Mesothelial cell of epicardium (in vitro differentiated cells): ENCODE data around the gene PAK5. TPM values are rescaled to one million over a fixed set of nuclear protein-coding genes. Genes with fewer than 3 reads are reported as not detected.

Source experiments
- DNase-seq, 2 experiments: peaks; one replicate each; pipeline ENCODE4 v3.0.0; 2021; ENCODE audit warnings: low spot score in 2 of 2; ENCODE audit not compliant: unreplicated experiment in 2 of 2
- H3K27ac Mint-ChIP-seq: 2 replicates; pipeline ENCODE4 v1.8.0; 2021; ENCODE audit warnings: mixed read lengths
- H3K27me3 Mint-ChIP-seq: 2 replicates; pipeline ENCODE4 v1.8.0; 2021; ENCODE audit warnings: low read depth, mixed read lengths
- H3K36me3 Mint-ChIP-seq: 2 replicates; pipeline ENCODE4 v1.8.0; 2021; ENCODE audit warnings: mixed read lengths
- H3K4me1 Mint-ChIP-seq: 2 replicates; pipeline ENCODE4 v1.8.0; 2021; ENCODE audit warnings: mixed read lengths
- H3K4me3 Mint-ChIP-seq: 2 replicates; pipeline ENCODE4 v1.8.0; 2021; ENCODE audit warnings: mild to moderate bottlenecking, moderate library complexity, mixed read lengths
- H3K9me3 Mint-ChIP-seq: 2 replicates; pipeline ENCODE4 v1.8.0; 2021; ENCODE audit warnings: mixed read lengths
- total RNA-seq: library from RNA; stranded (reverse); gene quantifications from 3 replicates; pipeline ENCODE4 v1.2.1, GENCODE V29; 2021
- TF ChIP-seq, protein P1 (sequence below): fragments of 200-600 bp; sonication (generic); IDR thresholded peaks from one replicate; pipeline ENCODE4 v1.5.0; 2021; ENCODE audit warnings: antibody characterized with exemption; ENCODE audit not compliant: unreplicated experiment

PAK5 gene
- total RNA-seq, 1 donor from 2014 or later = 0.54 TPM

DNA sequence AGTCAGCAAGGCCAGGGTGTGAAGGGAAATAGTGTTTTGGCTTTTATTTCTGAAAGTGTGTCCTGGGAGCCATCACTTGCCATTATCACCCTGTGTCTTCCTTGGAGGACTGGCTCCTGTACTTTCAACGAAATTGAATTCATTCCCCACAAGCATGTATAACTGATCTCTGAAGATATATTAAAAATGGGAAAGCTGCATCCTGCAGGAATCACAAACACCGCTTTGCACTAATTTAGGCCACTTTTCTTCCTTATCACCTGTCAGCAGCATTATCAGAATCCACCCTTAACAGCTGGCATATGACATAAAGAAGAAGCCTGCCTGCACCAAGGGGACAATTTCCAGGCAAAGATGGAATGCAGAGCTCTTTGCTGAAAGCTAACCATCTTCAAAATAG, 268.3 kb downstream of the PAK5 start:
- Mint-ChIP-seq H3K27me3 (peaks cover 60% of the 10 kb centered on the region), H3K4me3 (no peak overlapping the region), H3K27ac (no peak overlapping the region), H3K9me3 (no peaks in the 10 kb centered on the region), H3K4me1 (no peaks in the 10 kb centered on the region), H3K36me3 (no peaks in the 10 kb centered on the region)
- TF ChIP-seq, protein P1, sequence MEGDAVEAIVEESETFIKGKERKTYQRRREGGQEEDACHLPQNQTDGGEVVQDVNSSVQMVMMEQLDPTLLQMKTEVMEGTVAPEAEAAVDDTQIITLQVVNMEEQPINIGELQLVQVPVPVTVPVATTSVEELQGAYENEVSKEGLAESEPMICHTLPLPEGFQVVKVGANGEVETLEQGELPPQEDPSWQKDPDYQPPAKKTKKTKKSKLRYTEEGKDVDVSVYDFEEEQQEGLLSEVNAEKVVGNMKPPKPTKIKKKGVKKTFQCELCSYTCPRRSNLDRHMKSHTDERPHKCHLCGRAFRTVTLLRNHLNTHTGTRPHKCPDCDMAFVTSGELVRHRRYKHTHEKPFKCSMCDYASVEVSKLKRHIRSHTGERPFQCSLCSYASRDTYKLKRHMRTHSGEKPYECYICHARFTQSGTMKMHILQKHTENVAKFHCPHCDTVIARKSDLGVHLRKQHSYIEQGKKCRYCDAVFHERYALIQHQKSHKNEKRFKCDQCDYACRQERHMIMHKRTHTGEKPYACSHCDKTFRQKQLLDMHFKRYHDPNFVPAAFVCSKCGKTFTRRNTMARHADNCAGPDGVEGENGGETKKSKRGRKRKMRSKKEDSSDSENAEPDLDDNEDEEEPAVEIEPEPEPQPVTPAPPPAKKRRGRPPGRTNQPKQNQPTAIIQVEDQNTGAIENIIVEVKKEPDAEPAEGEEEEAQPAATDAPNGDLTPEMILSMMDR = no peak
- DNase-seq = no peak

DNA sequence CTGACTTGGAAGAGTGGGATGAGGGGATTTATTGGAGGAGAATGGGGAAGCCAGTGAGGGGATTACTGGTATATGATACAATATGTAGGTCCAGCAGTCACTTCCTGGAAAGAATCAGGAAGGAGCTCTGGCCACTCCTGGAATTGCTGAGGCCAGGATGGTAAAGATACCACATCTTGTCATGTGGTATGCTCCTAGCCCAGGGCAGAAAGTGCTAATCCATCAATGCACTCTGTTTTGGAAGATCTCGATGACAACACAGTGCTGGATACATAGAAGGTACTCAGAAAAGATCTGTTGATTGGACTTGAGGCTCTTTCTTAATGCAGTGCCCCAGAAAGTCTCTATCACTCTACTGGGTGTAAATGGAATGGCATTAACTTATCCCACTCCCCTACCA, 271.9 kb downstream of the PAK5 start:
- TF ChIP-seq, protein P1 = no peak
- Mint-ChIP-seq H3K27ac (no peak overlapping the region), H3K9me3 (no peaks in the 10 kb centered on the region), H3K4me3 (no peak overlapping the region), H3K36me3 (no peaks in the 10 kb centered on the region), H3K27me3 (peaks cover 52% of the 10 kb centered on the region), H3K4me1 (no peaks in the 10 kb centered on the region)
- DNase-seq = no peak

DNA sequence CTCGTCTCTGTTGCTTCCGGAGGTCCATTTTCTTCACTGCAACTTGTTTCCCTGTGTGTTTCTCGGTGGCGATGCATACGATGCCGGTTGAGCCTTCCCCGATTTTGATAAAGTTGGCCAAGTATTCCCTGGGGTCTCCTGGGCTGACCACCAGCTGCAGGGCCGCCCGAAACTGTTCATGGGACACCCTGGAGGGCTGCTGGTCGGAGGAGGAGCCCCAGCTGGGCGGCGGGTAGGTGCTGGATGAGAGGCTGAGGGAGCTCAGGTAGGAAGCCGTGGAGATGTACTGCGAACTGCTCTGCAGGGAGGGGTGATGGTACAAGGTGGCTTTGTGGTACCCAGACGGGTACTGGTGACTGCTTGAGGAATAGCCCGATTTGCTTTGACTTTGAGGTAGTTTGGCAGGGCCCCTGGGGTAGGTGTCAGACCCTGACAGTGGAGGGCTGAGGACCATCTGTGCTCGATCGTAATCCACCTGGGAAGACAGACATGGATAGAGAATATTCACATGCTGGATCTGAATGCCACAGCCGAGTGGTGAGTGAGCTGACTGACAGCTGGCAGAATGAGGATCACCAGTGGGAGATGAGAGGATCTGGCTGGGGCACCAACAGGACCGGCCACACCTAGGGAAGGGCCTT, 272.8 kb downstream of the PAK5 start:
- H3K4me1 Mint-ChIP-seq = no peaks in the 10 kb centered on the region
- DNase-seq = no peak
- H3K27me3 Mint-ChIP-seq = peaks cover 51% of the 10 kb centered on the region
- no peaks in the 10 kb centered on the region for H3K9me3 Mint-ChIP-seq
- TF ChIP-seq, protein P1 = no peak
- H3K27ac Mint-ChIP-seq = no peak overlapping the region
- H3K36me3 Mint-ChIP-seq = no peaks in the 10 kb centered on the region
- no peak overlapping the region for H3K4me3 Mint-ChIP-seq

DNA sequence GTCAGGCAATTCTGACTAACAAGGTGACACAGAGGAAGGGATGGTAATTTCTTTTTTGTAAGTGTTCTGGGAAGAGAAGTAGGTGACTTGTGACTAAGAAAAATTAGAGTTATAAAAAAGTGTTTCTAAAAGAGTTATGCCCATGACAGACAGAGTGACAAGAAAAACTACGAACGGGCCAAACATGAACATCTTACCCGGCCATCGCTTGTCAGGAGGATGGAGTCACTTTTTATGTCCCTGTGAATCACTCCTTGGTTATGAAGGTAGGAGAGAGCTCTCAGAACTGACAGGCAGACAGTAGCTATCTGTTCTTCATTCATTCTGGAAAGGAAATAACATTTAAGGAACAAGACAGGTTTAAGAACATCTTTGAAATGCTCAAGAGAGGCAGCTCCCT, 281.5 kb downstream of the PAK5 start:
- Mint-ChIP-seq H3K27ac (no peak overlapping the region), H3K4me1 (no peaks in the 10 kb centered on the region), H3K4me3 (no peak overlapping the region), H3K36me3 (no peaks in the 10 kb centered on the region), H3K9me3 (peaks cover 9% of the 10 kb centered on the region), H3K27me3 (peaks cover 57% of the 10 kb centered on the region)
- TF ChIP-seq, protein P1 = no peak
- DNase-seq = no peak

DNA sequence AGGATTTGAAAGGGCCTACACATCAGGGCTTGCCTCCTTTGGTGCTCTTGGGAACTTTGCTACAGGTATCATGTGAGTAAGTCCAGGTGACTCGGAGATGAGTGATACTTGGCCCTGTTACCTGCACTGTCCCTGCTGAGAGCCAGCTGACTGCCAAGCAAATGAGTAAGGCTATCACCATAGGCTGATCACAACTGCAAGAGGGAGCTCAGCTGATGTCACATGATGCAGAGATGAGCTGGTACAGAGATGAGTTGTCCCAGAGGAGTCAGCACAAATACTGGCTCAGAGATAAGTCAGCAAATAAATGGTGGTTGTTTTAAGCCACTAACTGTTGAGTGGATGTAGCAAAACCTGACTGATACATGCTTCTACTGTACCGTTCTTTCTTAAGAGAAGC, 283.1 kb downstream of the PAK5 start:
- no peaks in the 10 kb centered on the region for H3K36me3 Mint-ChIP-seq
- H3K9me3 Mint-ChIP-seq = peaks cover 9% of the 10 kb centered on the region
- TF ChIP-seq, protein P1 = no peak
- peaks cover 50% of the 10 kb centered on the region for H3K27me3 Mint-ChIP-seq
- H3K4me3 Mint-ChIP-seq = no peak overlapping the region
- no peak overlapping the region for H3K27ac Mint-ChIP-seq
- H3K4me1 Mint-ChIP-seq = no peaks in the 10 kb centered on the region
- no peak for DNase-seq
